NCI-H524 treated with DMSO at 0.1 percent for 48 hours (cell line): ENCODE results near the gene TXNDC5.

Experiments used
- DNase-seq: peaks from one replicate; lab custom pipeline; 2025; lab: John Stamatoyannopoulos, UW

The TXNDC5 gene

GRCh38 chr6:7851780-7852179, 58.8 kb downstream of the TXNDC5 start:
- no peak for DNase-seq

- DNase-seq, result no peak
These were observed 62.4 kb downstream of the TXNDC5 start for GRCh38 chr6:7848229-7848628.

- no peak for DNase-seq
These were observed 63.4 kb downstream of the TXNDC5 start for GRCh38 chr6:7846966-7847818.

GRCh38 chr6:7841781-7842468, 68.7 kb downstream of the TXNDC5 start:
- DNase-seq, result no peak

DNA sequence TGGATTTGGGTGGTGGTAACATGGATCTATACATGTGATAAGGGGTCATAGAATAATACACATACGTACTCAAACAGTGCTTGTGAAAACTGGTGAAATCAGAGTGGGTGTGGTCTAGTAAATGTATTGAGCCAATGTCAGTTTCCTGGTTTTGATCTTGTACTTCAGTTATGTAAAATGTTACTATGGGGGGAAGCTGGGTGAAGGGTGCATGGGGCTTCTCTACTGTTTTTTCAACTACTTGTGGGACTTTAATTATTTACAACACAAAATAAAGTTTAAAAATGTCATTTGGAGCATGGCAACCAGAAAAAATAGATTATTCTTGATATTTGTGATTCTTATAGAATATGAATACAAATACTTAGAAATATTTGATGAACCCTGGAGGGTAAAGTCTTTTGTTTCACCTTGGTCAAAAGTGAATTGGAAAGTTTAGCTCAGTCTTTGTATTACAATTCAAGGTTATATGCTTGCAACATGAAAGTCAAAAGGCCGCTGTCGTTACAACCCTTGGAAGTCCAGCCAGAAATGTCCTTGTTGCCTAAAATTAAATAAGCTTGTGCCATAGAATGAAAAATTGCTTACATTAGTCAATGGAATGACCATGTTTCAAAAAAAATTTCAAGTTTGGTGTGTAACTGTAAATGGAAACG, 74.1 kb downstream of the TXNDC5 start:
- no peak for DNase-seq

DNA sequence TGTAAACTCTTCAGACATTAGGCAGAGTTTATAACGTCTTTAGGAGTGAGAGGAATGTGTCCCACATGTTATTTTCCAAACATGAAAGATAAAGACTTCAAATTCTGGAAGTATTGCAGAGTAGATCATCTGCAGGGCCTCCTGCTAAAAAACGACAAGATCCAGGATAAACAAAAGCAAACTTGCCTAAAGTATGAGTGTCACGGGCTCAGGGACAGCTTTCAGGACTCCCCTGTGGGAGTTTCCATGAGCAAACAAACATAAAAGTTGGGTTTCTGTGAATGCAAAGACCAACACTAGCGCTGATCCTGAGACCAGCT, 76.9 kb downstream of the TXNDC5 start:
- no peak for DNase-seq

DNA sequence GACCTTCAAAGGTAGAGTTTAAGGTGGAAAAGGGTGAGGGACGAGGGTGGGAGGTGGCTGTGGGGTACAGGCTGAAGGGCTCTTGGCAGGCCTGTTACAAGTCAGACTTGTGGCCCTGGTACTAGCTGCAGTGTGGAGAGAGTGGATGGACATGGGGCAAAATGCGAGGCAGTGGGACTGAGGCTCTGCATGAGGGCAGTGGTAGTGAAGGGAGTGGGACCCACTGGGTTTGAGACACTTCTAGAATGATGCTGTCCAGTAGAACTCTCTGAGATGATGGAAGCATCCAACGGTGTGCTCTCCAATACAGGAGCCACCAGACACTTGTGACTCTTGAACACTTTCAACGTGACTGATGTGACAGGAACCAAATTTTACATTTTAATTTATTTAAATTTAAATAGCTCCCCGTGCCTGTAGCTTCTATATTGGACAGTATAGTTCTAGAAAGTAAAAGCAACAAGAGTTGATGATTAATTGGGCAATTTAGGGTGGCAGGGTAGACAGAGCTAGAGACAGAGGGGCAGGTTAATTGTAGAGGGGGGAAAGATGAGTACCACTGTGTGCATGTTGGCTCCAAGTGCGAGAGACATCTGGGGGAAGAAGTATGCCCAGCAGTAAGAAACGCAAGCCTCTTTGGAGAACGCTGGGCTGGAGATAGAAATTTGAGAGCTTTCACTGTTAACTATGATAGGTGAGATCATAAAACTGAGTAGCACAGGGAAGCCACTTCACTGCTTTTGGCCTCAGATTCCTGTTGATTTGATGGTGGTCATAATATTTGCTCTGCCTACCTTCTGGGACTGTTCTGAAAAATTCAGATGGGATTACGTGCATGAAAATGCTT, 77.5 kb downstream of the TXNDC5 start:
- DNase-seq, result no peak
